ENCODE data around the gene ITM2A. TPM values are rescaled to one million over a fixed set of nuclear protein-coding genes. Genes with fewer than 3 reads are reported as not detected.

Gene ITM2A
- polyA plus RNA-seq, 2 of the 4 experiments (the other 2 are of a cell fraction) = 0.13 to 0.68 TPM

GRCh38 chrX:79371101-79371500, 4.0 kb upstream of the ITM2A start:
- no peaks in the 10 kb centered on the region for H3K9me3 ChIP-seq
- H3K4me2 ChIP-seq = no peak overlapping the region
- H3K4me3 ChIP-seq = no peak overlapping the region
- ChIA-PET CTCF (no interaction called here), POLR2A (no interaction called here)
- FAIRE-seq (no peak), ATAC-seq (no peak), DNase-seq (ENCODE audit: low read depth in 1 of 2, low spot score in 1 of 2) (no peak)
- 0% methylated on average over 2 of the region's 2 CpGs for WGBS (ENCODE audit: missing lambda C conversion rate)
- H3K27ac ChIP-seq = no peak overlapping the region
- TF ChIP-seq ESRRA (IDR thresholded peaks at IDR 0.05; ENCODE audit: borderline replicate concordance, low read length) = no peak
- TF ChIP-seq JUN (IDR thresholded peaks at IDR 0.05) = no peak
- TF ChIP-seq RARB (CRISPR knock-in tag; IDR thresholded peaks at IDR 0.05) = no peak
- no peak for TF ChIP-seq FOXS1 (CRISPR knock-in tag; IDR thresholded peaks at IDR 0.05)
- no peak for TF ChIP-seq ZC3H11A (IDR thresholded peaks at IDR 0.05)
- no peak for TF ChIP-seq PBX3 (IDR thresholded peaks at IDR 0.05)
- no peak for TF ChIP-seq POLR2A (IDR thresholded peaks at IDR 0.05; ENCODE audit: low read length)
- TF ChIP-seq HMGXB4 (CRISPR knock-in tag; IDR thresholded peaks at IDR 0.05; ENCODE audit: borderline replicate concordance) = no peak
- no peak for TF ChIP-seq EHMT2 (IDR thresholded peaks at IDR 0.05; ENCODE audit: low read depth)
- no peak for TF ChIP-seq MYC (IDR thresholded peaks at IDR 0.05; ENCODE audit: borderline replicate concordance, low read length)
- no peak for TF ChIP-seq TFCP2L1 (CRISPR knock-in tag; IDR thresholded peaks at IDR 0.05)
- no peaks in the 10 kb centered on the region for H3K4me1 ChIP-seq

- FAIRE-seq = no peak
- Histone ChIP-seq H3K4me1 (no peaks in the 10 kb centered on the region), H3K4me3 (no peak overlapping the region), H3K9me3 (no peaks in the 10 kb centered on the region), H3K27ac (no peak overlapping the region), H3K4me2 (no peak overlapping the region)
- no peak for DNase-seq (ENCODE audit: low read depth in 1 of 2, low spot score in 1 of 2)
- no peak for TF ChIP-seq CEBPB (IDR thresholded peaks at IDR 0.05)
- no peak for TF ChIP-seq PBX3 (IDR thresholded peaks at IDR 0.05)
- no peak for TF ChIP-seq JUN (IDR thresholded peaks at IDR 0.05)
- TF ChIP-seq SREBF2 (IDR thresholded peaks at IDR 0.05) = no peak
- no peak for TF ChIP-seq RNF2 (IDR thresholded peaks at IDR 0.05; ENCODE audit: borderline replicate concordance, low read depth)
- no peak for TF ChIP-seq JUNB (IDR thresholded peaks at IDR 0.05)
- TF ChIP-seq GATA3 (IDR thresholded peaks at IDR 0.05; ENCODE audit: borderline replicate concordance) = no peak
- no peak for TF ChIP-seq SMC3 (IDR thresholded peaks at IDR 0.05)
- no peak for TF ChIP-seq TP53 (CRISPR knock-in tag; IDR thresholded peaks at IDR 0.05)
- no peak for TF ChIP-seq MYC (IDR thresholded peaks at IDR 0.05; ENCODE audit: borderline replicate concordance, low read length)
- no peak for TF ChIP-seq EP300 (IDR thresholded peaks at IDR 0.05)
- TF ChIP-seq CBX8 (IDR thresholded peaks at IDR 0.05) = no peak
- no peak for ATAC-seq
- POLR2A ChIA-PET = no interaction called here
- CTCF ChIA-PET = no interaction called here
- 46% methylated on average over 1 of the region's 1 CpG for WGBS (ENCODE audit: missing lambda C conversion rate)
Measured at GRCh38 chrX:79369871-79370270, 2.7 kb upstream of the ITM2A start.

- FAIRE-seq (no peak), ATAC-seq (no peak), DNase-seq (ENCODE audit: low read depth in 1 of 2, low spot score in 1 of 2) (no peak)
- TF ChIP-seq HES2 (IDR thresholded peaks at IDR 0.05) (no peak), RARB (CRISPR knock-in tag; IDR thresholded peaks at IDR 0.05) (no peak), CBX8 (IDR thresholded peaks at IDR 0.05) (no peak), KDM5A (IDR thresholded peaks at IDR 0.05) (no peak), ZSCAN20 (CRISPR knock-in tag; IDR thresholded peaks at IDR 0.05) (no peak), BHLHE40 (IDR thresholded peaks at IDR 0.05; ENCODE audit: low read depth, low read length) (no peak), POLR2AphosphoS2 (conservative IDR thresholded peaks at IDR 0.05; ENCODE audit: low read length) (no peak), KDM1A (IDR thresholded peaks at IDR 0.05; ENCODE audit: low read depth) (no peak), USF2 (IDR thresholded peaks at IDR 0.05) (no peak), MAZ (IDR thresholded peaks at IDR 0.05; ENCODE audit: borderline replicate concordance, low read depth, low read length) (no peak), MAX (IDR thresholded peaks at IDR 0.05) (no peak), BCL3 (IDR thresholded peaks at IDR 0.05) (no peak), NFE2L2 (conservative IDR thresholded peaks at IDR 0.05; ENCODE audit: low read length) (no peak), TP53 (CRISPR knock-in tag; IDR thresholded peaks at IDR 0.05) (no peak), PHF8 (IDR thresholded peaks at IDR 0.05; ENCODE audit: borderline replicate concordance, low read depth) (no peak), EHMT2 (IDR thresholded peaks at IDR 0.05; ENCODE audit: low read depth) (no peak)
- H3K9me3 ChIP-seq = no peaks in the 10 kb centered on the region
- no peaks in the 10 kb centered on the region for H3K4me1 ChIP-seq
- no peak overlapping the region for H3K4me2 ChIP-seq
- ChIA-PET CTCF (no interaction called here), POLR2A (no interaction called here)
- H3K27ac ChIP-seq = no peak overlapping the region
- no peak overlapping the region for H3K4me3 ChIP-seq
- WGBS (ENCODE audit: missing lambda C conversion rate) = 44% methylated on average over 6 of the region's 6 CpGs
Measured at GRCh38 chrX:79368441-79368840, 1.3 kb upstream of the ITM2A start.

Measured in A549 (cell line).